AG09319 (cell line): ENCODE data around the gene EFCAB11.

Source experiments
- DNase-seq: peaks from one replicate; pipeline ENCODE4 v3.0.0-alpha.2; 2010; ENCODE audit warnings: low read depth; ENCODE audit errors: extremely low read depth
- CTCF ChIP-seq: IDR thresholded peaks from 2 replicates; pipeline ENCODE4 v1.5.1; 2011; ENCODE audit warnings: low read depth, mild to moderate bottlenecking, inconsistent platforms, low read length, moderate library complexity

Gene EFCAB11

GRCh38 chr14:89911010-89911919 is 43.3 kb downstream of the EFCAB11 start:
- no peak for TF ChIP-seq CTCF
- DNase-seq, result no peak

- no peak for DNase-seq
- no peak for TF ChIP-seq CTCF
Measured at GRCh38 chr14:89910691-89911009, 43.9 kb downstream of the EFCAB11 start.

GRCh38 chr14:89909586-89909985 is 44.9 kb downstream of the EFCAB11 start:
- TF ChIP-seq CTCF, result no peak
- no peak for DNase-seq

- TF ChIP-seq CTCF, result no peak
- DNase-seq, result no peak
Measured at GRCh38 chr14:89908712-89909450, 45.6 kb downstream of the EFCAB11 start.

GRCh38 chr14:89907655-89908054 is 46.9 kb downstream of the EFCAB11 start:
- DNase-seq, result no peak
- TF ChIP-seq CTCF, result no peak

- TF ChIP-seq CTCF, result no peak
- no peak for DNase-seq
Measured at GRCh38 chr14:89906000-89906399, 48.5 kb downstream of the EFCAB11 start.

GRCh38 chr14:89903340-89903952 is 51.1 kb downstream of the EFCAB11 start:
- TF ChIP-seq CTCF, result no peak
- DNase-seq, result no peak
